Activated T-cell treated with anti-CD3 and anti-CD28 coated beads, Interleukin-2, amount 50 U/mL, for 72 hours (primary cell): Measurements from ENCODE around the gene TANC2. TPM values are rescaled to one million over a fixed set of nuclear protein-coding genes. Genes with fewer than 3 reads are reported as not detected.

Source experiments
- ATAC-seq, 2 donors: fragments of 150-1000 bp; cut with Tn5 transposase; replicated peaks in 1 of 2; 2 replicates each; pipeline ENCODE4 v1.10.0; 2021; ENCODE audit warnings: moderate library complexity in 2 of 2, mild to moderate bottlenecking in 1 of 2
- DNase-seq, 2 donors: peaks; one replicate each; pipeline ENCODE4 v3.0.0; 2021 to 2022; ENCODE audit warnings: mixed read lengths in 1 of 2
- H3K27ac Mint-ChIP-seq: one replicate; pipeline ENCODE4 v1.8.0; 2022; ENCODE audit warnings: mild to moderate bottlenecking, moderate library complexity, mixed read lengths
- H3K27me3 Mint-ChIP-seq: one replicate; pipeline ENCODE4 v1.8.0; 2022; ENCODE audit warnings: low read depth, mixed read lengths
- H3K36me3 Mint-ChIP-seq, 2 donors: one replicate each; pipeline ENCODE4 v1.8.0; 2022; ENCODE audit warnings: mixed read lengths in 2 of 2, mild to moderate bottlenecking in 1 of 2; ENCODE audit not compliant: insufficient read depth in 2 of 2
- H3K4me1 Mint-ChIP-seq: one replicate; pipeline ENCODE4 v1.8.0; 2022; ENCODE audit warnings: low read depth, mixed read lengths
- H3K4me3 Mint-ChIP-seq, 2 donors: one replicate each; pipeline ENCODE4 v1.8.0; 2022; ENCODE audit warnings: mild to moderate bottlenecking in 2 of 2, mixed read lengths in 2 of 2, moderate library complexity in 2 of 2
- H3K9me3 Mint-ChIP-seq, 2 donors: one replicate each; pipeline ENCODE4 v1.8.0; 2022; ENCODE audit warnings: mixed read lengths in 2 of 2
- total RNA-seq, 2 donors: library from RNA; stranded (reverse); gene quantifications; one replicate each; pipeline ENCODE4 v1.2.3, GENCODE V29; 2022

Gene TANC2
- total RNA-seq, result 10 to 100 TPM in 1 of 2 donors, 1 to 10 TPM in 1; 7.4 to 16.1 TPM

DNA sequence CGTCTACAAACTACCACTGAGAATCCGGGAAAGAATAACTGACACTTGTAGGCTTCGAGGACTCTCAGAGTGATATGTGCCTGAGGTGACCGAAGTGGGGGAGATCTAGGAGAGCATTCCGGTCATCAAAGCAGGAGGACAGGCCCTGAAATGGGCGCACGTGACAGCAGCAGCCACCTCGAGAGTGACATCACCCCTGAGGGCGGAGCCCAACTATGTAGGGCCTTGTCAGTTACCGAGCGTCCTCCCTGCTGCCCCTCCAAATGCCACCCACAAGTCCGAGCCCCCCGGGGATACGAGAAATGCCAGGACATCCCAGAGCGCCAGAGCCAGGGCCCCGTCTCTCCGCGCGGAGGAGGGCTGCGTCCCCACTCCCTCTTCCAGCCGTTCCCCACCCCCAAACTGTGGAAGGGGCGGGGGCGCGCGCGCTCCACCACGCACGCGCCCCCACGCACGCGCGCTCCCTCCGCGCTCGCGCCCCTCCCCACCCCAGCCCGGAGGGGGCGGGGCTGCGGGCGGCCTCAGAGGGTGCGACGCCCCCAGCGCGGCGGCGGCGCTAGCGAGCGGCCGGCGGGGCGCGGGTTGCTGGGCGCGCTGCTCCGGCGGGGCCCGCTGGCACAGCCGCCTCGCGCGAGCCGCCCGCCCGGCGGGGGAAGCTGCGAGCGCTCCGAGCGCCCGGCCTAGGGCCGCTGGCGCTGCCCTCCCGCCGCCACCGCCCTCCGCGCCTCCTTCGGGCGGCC lies at the start of gene TANC2:
Gene TANC2 (plus strand): TSS at position 550 of the 740 bp plus-strand sequence. CDS start 43,325 bp downstream, outside the sequence.
- H3K9me3 Mint-ChIP-seq, result no peaks in the 10 kb centered on the region
- peaks cover 43% of the 10 kb centered on the region for H3K27me3 Mint-ChIP-seq

DNA sequence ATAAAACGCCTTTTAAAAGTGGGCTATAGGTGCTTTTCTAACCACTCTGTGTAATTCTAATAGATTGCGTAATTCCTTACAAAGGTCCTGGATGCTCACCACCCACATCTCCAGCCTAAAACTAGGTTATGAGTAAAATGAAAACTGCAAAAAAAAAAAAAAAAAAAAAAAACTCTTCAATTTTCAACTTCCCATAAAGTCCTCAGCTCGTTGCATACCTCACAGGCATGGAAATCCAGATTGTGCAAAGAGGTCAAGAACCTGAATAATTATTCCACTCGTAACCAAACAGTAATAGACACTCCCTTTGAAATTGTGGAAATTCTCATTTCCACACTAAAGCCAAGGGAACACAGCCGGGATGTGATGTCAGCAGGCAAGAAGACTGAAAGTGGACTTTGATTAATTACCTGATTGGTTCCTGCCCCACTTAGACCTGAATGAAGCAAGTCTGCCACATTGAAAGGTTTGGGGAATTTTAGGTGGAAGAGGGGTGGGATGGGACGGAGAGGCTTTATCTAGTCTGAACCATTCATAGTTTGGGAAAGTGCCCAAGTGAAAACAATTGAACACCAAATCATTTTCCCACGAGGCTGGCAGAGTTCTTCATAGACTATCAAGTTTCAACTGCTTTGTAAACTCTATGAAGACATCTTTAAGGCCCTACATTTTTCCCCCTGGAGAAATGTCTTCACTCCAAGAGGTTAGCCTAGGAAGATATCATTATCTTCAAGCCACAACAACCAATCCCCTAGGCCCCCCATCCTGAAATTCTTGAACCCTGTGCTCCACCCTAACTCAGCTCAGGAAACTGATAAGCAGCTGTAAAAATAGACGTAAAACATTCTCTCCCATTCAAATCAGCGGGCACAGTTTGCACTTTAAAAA lies 49.1 kb upstream of the TANC2 start:
- H3K27me3 Mint-ChIP-seq, result peaks cover 7% of the 10 kb centered on the region
- no peak for DNase-seq
- H3K4me3 Mint-ChIP-seq, result no peak overlapping the region
- H3K27ac Mint-ChIP-seq, result no peak overlapping the region
- no peaks in the 10 kb centered on the region for H3K4me1 Mint-ChIP-seq
- ATAC-seq, result no peak
- H3K36me3 Mint-ChIP-seq, result no peaks in the 10 kb centered on the region
- H3K9me3 Mint-ChIP-seq, result peaks cover 0 to 3% of the 10 kb centered on the region in 2 donors

More for the DNA sequence above, at the start of gene TANC2:
- Mint-ChIP-seq H3K36me3 (no peaks in the 10 kb centered on the region), H3K4me1 (peaks cover 31% of the 10 kb centered on the region), H3K4me3 (peak within 1 kb of the TSS; percentile 92 to 93), H3K27ac (peak within 1 kb of the TSS; percentile 43)
- DNase-seq, result peak; percentile 80 to 81
- peak; percentile 78 to 84 for ATAC-seq

DNA sequence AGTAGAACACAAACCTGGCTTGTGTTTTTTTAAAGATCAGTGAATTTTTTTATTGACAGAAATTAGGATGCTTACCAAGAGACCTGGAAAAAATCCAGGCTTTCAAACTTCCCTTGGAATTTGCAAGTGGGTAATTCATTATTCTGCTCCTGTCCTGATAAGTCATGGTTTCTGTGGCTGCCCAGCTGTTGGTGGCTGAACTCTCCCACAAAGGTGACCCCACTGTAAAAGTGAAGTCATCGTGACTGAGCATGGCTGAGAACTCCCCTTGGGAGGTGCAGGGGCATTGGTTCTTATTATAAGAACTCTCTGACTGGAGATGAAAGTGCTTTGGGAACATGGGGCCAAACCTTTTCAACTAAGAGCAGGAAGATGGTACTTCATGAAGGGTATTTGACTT lies 46.6 kb upstream of the TANC2 start:
- DNase-seq (no peak), ATAC-seq (no peak)
- Mint-ChIP-seq H3K4me3 (no peak overlapping the region), H3K27me3 (peaks cover 5% of the 10 kb centered on the region), H3K27ac (no peak overlapping the region), H3K36me3 (no peaks in the 10 kb centered on the region), H3K9me3 (no peaks in the 10 kb centered on the region), H3K4me1 (no peaks in the 10 kb centered on the region)

DNA sequence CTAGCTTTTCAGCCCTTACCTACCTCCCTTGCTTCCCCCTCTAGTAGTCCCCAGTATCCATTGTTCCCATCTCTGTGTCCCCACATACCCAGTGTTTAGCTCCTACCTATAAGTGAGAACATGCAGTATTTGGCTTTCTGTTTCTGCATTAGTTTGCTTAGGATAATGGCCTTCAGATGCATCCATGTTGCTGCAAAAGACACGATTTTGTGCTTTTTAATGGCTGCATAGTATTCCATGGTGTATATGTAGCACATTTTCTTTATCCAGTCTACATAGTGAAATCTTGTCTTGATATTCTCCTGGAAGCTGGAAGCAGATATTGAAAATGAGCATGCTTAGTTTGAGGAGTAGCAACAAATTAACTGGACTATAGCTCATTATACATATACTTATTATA lies 45.7 kb upstream of the TANC2 start:
- DNase-seq (no peak), ATAC-seq (no peak)
- Mint-ChIP-seq H3K4me3 (no peak overlapping the region), H3K9me3 (no peaks in the 10 kb centered on the region), H3K4me1 (no peaks in the 10 kb centered on the region), H3K36me3 (no peaks in the 10 kb centered on the region), H3K27me3 (peaks cover 7% of the 10 kb centered on the region), H3K27ac (no peak overlapping the region)

- Mint-ChIP-seq H3K9me3 (no peaks in the 10 kb centered on the region), H3K27ac (no peak overlapping the region), H3K4me1 (no peaks in the 10 kb centered on the region), H3K36me3 (no peaks in the 10 kb centered on the region), H3K27me3 (peaks cover 7% of the 10 kb centered on the region), H3K4me3 (no peak overlapping the region)
- no peak for ATAC-seq
- DNase-seq, result no peak
These were observed 44.2 kb upstream of the TANC2 start for GRCh38 chr17:62921817-62922216.

- Mint-ChIP-seq H3K4me1 (no peaks in the 10 kb centered on the region), H3K36me3 (no peaks in the 10 kb centered on the region), H3K27me3 (peaks cover 7% of the 10 kb centered on the region), H3K27ac (no peak overlapping the region), H3K9me3 (no peaks in the 10 kb centered on the region), H3K4me3 (no peak overlapping the region)
- ATAC-seq (no peak), DNase-seq (no peak)
These were observed 42.5 kb upstream of the TANC2 start for GRCh38 chr17:62923258-62924150.

DNA sequence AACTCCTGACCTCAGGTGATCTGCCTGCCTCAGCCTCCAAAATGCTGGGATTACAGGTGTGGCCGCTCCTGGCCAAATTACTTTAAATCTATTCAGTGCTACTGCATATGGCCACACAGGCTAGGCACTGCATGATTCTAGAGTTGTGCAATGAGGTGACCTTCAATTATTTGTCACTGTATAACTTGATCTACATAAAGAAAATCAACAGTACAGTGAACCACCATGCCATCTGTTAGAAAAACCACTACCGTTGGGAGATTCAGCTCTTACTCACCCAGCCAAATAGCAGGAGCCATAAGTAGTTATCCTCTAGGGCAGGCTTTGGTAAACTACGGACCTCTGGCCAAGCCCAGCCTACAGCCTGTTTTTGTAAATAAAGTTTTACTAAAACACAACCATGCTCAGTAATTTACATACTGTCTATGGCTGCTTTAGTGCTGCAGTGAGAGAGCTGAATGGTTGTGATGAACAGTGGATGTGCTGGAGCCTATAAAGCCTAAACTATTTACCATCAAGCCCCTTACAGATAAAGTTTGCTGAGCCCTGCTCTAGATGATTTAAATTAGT lies 40.7 kb upstream of the TANC2 start:
- Mint-ChIP-seq H3K4me1 (no peaks in the 10 kb centered on the region), H3K27me3 (peaks cover 7% of the 10 kb centered on the region), H3K27ac (no peak overlapping the region), H3K36me3 (no peaks in the 10 kb centered on the region), H3K4me3 (no peak overlapping the region), H3K9me3 (no peaks in the 10 kb centered on the region)
- no peak for DNase-seq
- ATAC-seq, result no peak

GRCh38 chr17:62927083-62927482 lies 39.0 kb upstream of the TANC2 start:
- H3K27ac Mint-ChIP-seq, result no peak overlapping the region
- H3K4me3 Mint-ChIP-seq, result no peak overlapping the region

GRCh38 chr17:62929320-62929719 lies 36.7 kb upstream of the TANC2 start:
- Mint-ChIP-seq H3K27ac (no peak overlapping the region), H3K9me3 (no peaks in the 10 kb centered on the region), H3K4me1 (no peaks in the 10 kb centered on the region), H3K27me3 (peaks cover 14% of the 10 kb centered on the region), H3K4me3 (no peak overlapping the region), H3K36me3 (no peaks in the 10 kb centered on the region)
- ATAC-seq (no peak), DNase-seq (no peak)

More at GRCh38 chr17:62927083-62927482, 39.0 kb upstream of the TANC2 start:
- Mint-ChIP-seq H3K9me3 (no peaks in the 10 kb centered on the region), H3K36me3 (no peaks in the 10 kb centered on the region), H3K4me1 (no peaks in the 10 kb centered on the region), H3K27me3 (peaks cover 7% of the 10 kb centered on the region)
- no peak for DNase-seq
- ATAC-seq, result no peak

GRCh38 chr17:62931101-62931500 lies 34.9 kb upstream of the TANC2 start:
- no peaks in the 10 kb centered on the region for H3K36me3 Mint-ChIP-seq
- peaks cover 22% of the 10 kb centered on the region for H3K27me3 Mint-ChIP-seq
- no peak overlapping the region for H3K4me3 Mint-ChIP-seq
- H3K27ac Mint-ChIP-seq, result no peak overlapping the region
- H3K9me3 Mint-ChIP-seq, result no peaks in the 10 kb centered on the region
- DNase-seq (no peak), ATAC-seq (no peak)
- no peaks in the 10 kb centered on the region for H3K4me1 Mint-ChIP-seq

GRCh38 chr17:62933501-62934385 lies 32.3 kb upstream of the TANC2 start:
- no peak for ATAC-seq
- no peaks in the 10 kb centered on the region for H3K4me1 Mint-ChIP-seq
- H3K4me3 Mint-ChIP-seq, result no peak overlapping the region
- no peak for DNase-seq
- H3K27me3 Mint-ChIP-seq, result peaks cover 31% of the 10 kb centered on the region
- H3K36me3 Mint-ChIP-seq, result no peaks in the 10 kb centered on the region
- no peak overlapping the region for H3K27ac Mint-ChIP-seq
- H3K9me3 Mint-ChIP-seq, result no peaks in the 10 kb centered on the region

DNA sequence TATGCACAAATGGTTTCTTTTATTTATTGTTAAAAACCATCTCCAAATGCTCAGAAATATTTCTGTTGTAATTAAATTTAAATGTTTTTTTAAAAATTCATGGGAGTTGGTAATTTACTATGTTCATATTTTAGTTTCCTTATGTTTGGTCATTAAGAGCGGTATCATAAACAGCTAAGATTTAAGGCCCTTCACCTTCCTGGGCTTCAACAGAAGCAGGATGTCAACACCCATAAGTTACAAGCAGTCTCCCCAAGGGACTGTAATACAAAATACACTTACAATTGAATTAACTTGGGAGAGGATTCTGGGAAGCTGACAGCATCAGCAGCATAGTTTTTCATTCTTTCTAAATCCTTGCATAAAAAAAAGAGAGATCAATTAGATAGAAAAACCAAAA lies 30.9 kb upstream of the TANC2 start:
- no peak overlapping the region for H3K4me3 Mint-ChIP-seq
- peaks cover 0 to 3% of the 10 kb centered on the region in 2 donors for H3K36me3 Mint-ChIP-seq
- no peaks in the 10 kb centered on the region for H3K4me1 Mint-ChIP-seq
- no peak for DNase-seq
- H3K9me3 Mint-ChIP-seq, result no peaks in the 10 kb centered on the region
- H3K27me3 Mint-ChIP-seq, result peaks cover 39% of the 10 kb centered on the region
- no peak for ATAC-seq
- no peak overlapping the region for H3K27ac Mint-ChIP-seq
